RWPE1 (cell line): ENCODE data around the gene CHRNA3.

Experiments
- CTCF ChIA-PET: fragments of 350-600 bp; sonication (Branson Sonifier 250); formaldehyde crosslinking; extraction: SDS; loops from one replicate; lab custom pipeline; 2021; lab: Yijun Ruan, JAX
- POLR2A ChIA-PET: fragments of 400-600 bp; formaldehyde crosslinking; extraction: SDS; loops from one replicate; lab custom pipeline; 2020; ENCODE audit warnings: antibody characterized with exemption; ENCODE audit not compliant: low non-redundant PET; lab: Yijun Ruan, JAX
- DNase-seq: peaks from one replicate; pipeline ENCODE4 v3.0.0; 2012; ENCODE audit warnings: low spot score
- H3K27ac ChIP-seq: fragments of 450-650 bp; 2 replicates; pipeline ENCODE4 v1.5.1; 2017
- CTCF ChIP-seq: fragments of 450-650 bp; conservative IDR thresholded peaks from 2 replicates; pipeline ENCODE4 v1.5.1; 2017; ENCODE audit warnings: low read depth, mild to moderate bottlenecking

Gene CHRNA3

GRCh38 chr15:78661001-78661400, 40.2 kb upstream of the CHRNA3 start:
- DNase-seq, result no peak
- ChIA-PET POLR2A (no interaction called here), CTCF (no interaction called here)
- H3K27ac ChIP-seq, result no peak overlapping the region
- no peak for TF ChIP-seq CTCF

GRCh38 chr15:78660584-78660983, 39.8 kb upstream of the CHRNA3 start:
- no peak for TF ChIP-seq CTCF
- CTCF ChIA-PET, result interaction anchor here (0.6 kb wide), 2 partner anchors 31 to 90 kb away, joined by 3 read pairs; no protein-coding TSS in a partner anchor
- H3K27ac ChIP-seq, result no peak overlapping the region
- POLR2A ChIA-PET, result no interaction called here
- DNase-seq, result no peak

DNA sequence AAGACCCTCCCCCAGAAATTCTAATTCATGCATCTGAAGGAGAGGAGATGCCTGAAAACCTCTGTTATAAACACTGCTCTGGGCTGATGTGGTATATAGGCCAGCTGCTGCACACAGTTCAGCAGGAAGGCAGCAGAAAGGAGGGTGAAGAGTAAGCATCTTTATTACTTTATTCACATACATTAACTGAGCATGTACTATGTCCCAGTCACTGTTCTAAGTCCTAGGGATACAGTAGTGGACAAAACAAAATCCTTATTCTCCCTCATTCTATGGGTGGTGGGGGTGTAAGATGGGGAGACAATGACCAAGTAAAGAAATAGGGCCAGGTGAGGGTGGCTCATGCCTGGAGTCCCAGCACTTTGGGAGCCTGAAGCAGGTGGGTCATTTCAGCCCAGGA, 38.0 kb upstream of the CHRNA3 start:
- ChIA-PET CTCF (interaction anchor here (0.6 kb wide), 1 partner anchor 108 kb away, joined by 3 read pairs; no protein-coding TSS in a partner anchor), POLR2A (no interaction called here)
- DNase-seq, result no peak
- no peak for TF ChIP-seq CTCF
- H3K27ac ChIP-seq, result no peak overlapping the region

DNA sequence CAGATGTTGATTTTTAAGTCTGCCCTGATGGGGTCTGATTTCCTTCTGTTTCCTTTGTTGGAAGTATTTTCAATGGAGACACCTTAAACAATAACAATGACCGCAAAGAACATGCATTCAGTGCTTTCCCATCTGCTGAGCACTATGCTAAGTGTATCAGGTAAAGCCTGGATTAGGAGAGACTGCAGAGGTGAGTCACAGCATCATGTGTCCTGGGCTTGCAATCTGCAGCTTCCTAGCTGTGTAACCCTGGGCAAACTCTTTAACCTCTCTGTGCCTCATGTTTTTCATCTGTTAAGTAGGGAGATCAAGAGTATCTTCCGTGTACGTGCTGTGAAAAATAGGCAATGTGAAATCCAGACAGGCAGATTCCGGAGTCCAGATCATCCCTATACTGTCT, 33.5 kb upstream of the CHRNA3 start:
- TF ChIP-seq CTCF, result no peak
- POLR2A ChIA-PET, result no interaction called here
- no peak overlapping the region for H3K27ac ChIP-seq
- no peak for DNase-seq
- CTCF ChIA-PET, result interaction anchor here (0.9 kb wide), 1 partner anchor 13 kb away, joined by 3 read pairs; no protein-coding TSS in a partner anchor

DNA sequence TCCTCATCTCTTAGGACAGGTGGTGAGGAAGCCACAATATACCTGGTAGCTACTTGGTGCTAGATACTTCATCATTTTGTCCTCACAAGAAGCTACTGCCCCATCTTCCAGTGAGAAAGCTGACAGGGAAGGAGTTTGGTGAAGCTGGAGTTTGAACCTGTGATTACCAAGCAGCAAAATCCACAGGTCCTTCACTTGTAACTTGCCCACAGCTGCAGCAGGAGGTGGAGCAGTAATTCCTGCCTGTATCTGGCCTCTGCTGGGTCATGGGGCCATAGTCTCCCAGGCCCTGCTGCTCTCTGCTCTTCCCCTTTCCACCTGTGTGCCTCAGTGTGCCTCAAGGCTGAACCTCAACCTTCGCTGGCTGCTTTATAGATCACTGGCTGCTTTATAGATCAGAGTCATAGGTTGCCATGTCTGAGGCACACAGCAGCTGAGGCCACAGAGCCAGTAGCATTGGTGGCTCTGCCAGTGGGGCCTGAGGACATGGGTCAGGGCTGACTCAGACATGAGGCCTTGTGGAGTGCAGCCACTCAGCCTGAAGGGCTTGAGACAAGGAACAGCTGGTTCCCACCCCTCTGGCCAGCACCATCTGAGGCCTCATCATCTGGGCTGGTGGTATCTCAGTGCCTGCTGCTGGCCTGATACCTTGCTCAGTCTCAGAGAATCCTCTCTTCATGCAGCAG, 31.3 kb upstream of the CHRNA3 start:
- ChIA-PET POLR2A (no interaction called here), CTCF (no interaction called here)
- no peak for DNase-seq

GRCh38 chr15:78651007-78651406, 30.2 kb upstream of the CHRNA3 start:
- ChIA-PET POLR2A (no interaction called here), CTCF (no interaction called here)
- DNase-seq, result no peak
- H3K27ac ChIP-seq, result no peak overlapping the region
- no peak for TF ChIP-seq CTCF

More for the DNA sequence above, 31.3 kb upstream of the CHRNA3 start:
- H3K27ac ChIP-seq, result no peak overlapping the region
- no peak for TF ChIP-seq CTCF
